ENCODE measurements around the gene POLDIP3. TPM values are rescaled to one million over a fixed set of nuclear protein-coding genes. Genes with fewer than 3 reads are reported as not detected.
"Not testable (repeated sequence)": the region's sequence is repeated elsewhere in the genome, so short reads cannot be mapped to it uniquely, and the experiment has no call there.

Gene POLDIP3
- total RNA-seq, 1 experiment from 2014 or later = 67.6 TPM

GRCh38 chr22:42617155-42617983, 2.7 kb upstream of the POLDIP3 start:
- CTCF ChIA-PET = no interaction called here
- no peaks in the 10 kb centered on the region for H4K20me1 ChIP-seq (ENCODE audit: insufficient read depth)
- H3K79me2 ChIP-seq (ENCODE audit: insufficient read depth, low read length) = peaks cover 20% of the 10 kb centered on the region
- H3K9me3 ChIP-seq (ENCODE audit: control insufficient read depth in 1 of 2, insufficient read depth in 1 of 2, low read depth in 1 of 2, low read length in 2 of 2) = no peaks in the 10 kb centered on the region
- DNase-seq (ENCODE audit: low read depth, low spot score) (no peak), ATAC-seq (no peak)
- POLR2A ChIA-PET = no interaction called here
- H3K4me1 ChIP-seq (ENCODE audit: control insufficient read depth in 1 of 2, insufficient read depth in 2 of 2, low read length in 2 of 2) = peaks cover 33 to 55% of the 10 kb centered on the region in 2 experiments
- BruUV-seq (replicated peaks) = no TSS peak
- no peak overlapping the region for H3K4me2 ChIP-seq (ENCODE audit: low read length)
- TF ChIP-seq EZH2 (IDR thresholded peaks at IDR 0.05) (no peak), POLR2AphosphoS5 (IDR thresholded peaks at IDR 0.05; ENCODE audit: low read depth, low read length) (peak; percentile 49; the same call in 1 of the 2 replicates)
- RAD21 ChIA-PET (ENCODE audit: low non-redundant PET in 1 of 2, low total read pairs in 2 of 2, uncharacterized antibody in 2 of 2, unreplicated experiment in 2 of 2) = no interaction called here
- H3K9ac ChIP-seq (ENCODE audit: low read length) = no peak overlapping the region; the same call in 1 of the 2 replicates
- intact Hi-C loops (cut with micrococcal nuclease) = no loop called here
- no peak overlapping the region for H3K4me3 ChIP-seq (replicated peaks in 1 of 2; ENCODE audit: low read depth in 1 of 2, low read length in 2 of 2)
- no peaks in the 10 kb centered on the region for H3K27me3 ChIP-seq (ENCODE audit: insufficient read depth, low read length)
- H3K27ac ChIP-seq (ENCODE audit: low read depth, low read length) = no peak overlapping the region; the same call in 1 of the 2 replicates
- H3K9me2 ChIP-seq (ENCODE audit: insufficient read depth) = no peaks in the 10 kb centered on the region
- no peak overlapping the region for H2AFZ ChIP-seq (ENCODE audit: low read depth, low read length, poor library complexity, severe bottlenecking)
- peaks cover 0 to 15% of the 10 kb centered on the region in 2 experiments; a peak in 1 of 4 replicates for H3K36me3 ChIP-seq (ENCODE audit: control insufficient read depth in 1 of 2, insufficient read depth in 2 of 2, low read length in 2 of 2)

- peak overlapping the region; percentile 53 for H3K9ac ChIP-seq (ENCODE audit: low read length)
- H4K20me1 ChIP-seq (ENCODE audit: insufficient read depth); intact Hi-C loops (cut with micrococcal nuclease); H3K9me2 ChIP-seq (ENCODE audit: insufficient read depth); ATAC-seq; BruUV-seq (replicated peaks); DNase-seq (ENCODE audit: low read depth, low spot score); H3K9me3 ChIP-seq (ENCODE audit: control insufficient read depth in 1 of 2, insufficient read depth in 1 of 2, low read depth in 1 of 2, low read length in 2 of 2); H2AFZ ChIP-seq (ENCODE audit: low read depth, low read length, poor library complexity, severe bottlenecking); H3K27me3 ChIP-seq (ENCODE audit: insufficient read depth, low read length); RAD21 ChIA-PET (ENCODE audit: low non-redundant PET in 1 of 2, low total read pairs in 2 of 2, uncharacterized antibody in 2 of 2, unreplicated experiment in 2 of 2): not testable (repeated sequence)
- POLR2A ChIA-PET = interaction anchor here (0.6 to 2.4 kb wide), 28 partner anchors 10 to 572 kb away, joined by 3 to 20 read pairs (median 4); partner anchors contain the start of gene ARFGAP3
- peak overlapping the region; percentile 97 for H3K4me2 ChIP-seq (ENCODE audit: low read length)
- H3K36me3 ChIP-seq (ENCODE audit: control insufficient read depth in 1 of 2, insufficient read depth in 2 of 2, low read length in 2 of 2) = peaks cover 3 to 25% of the 10 kb centered on the region in 2 experiments; a peak in 1 of 4 replicates
- CTCF ChIA-PET = interaction anchor here (1.2 kb wide), 1 partner anchor 445 kb away, joined by 3 read pairs; no protein-coding TSS in a partner anchor
- H3K4me3 ChIP-seq (replicated peaks in 1 of 2; ENCODE audit: low read depth in 1 of 2, low read length in 2 of 2) = peak overlapping the region in 1 of 2 experiments; percentile 2; a peak in 1 of 4 replicates
- peaks cover 24 to 46% of the 10 kb centered on the region in 2 experiments for H3K4me1 ChIP-seq (ENCODE audit: control insufficient read depth in 1 of 2, insufficient read depth in 2 of 2, low read length in 2 of 2)
- H3K79me2 ChIP-seq (ENCODE audit: insufficient read depth, low read length) = peaks cover 36% of the 10 kb centered on the region
- peak overlapping the region; percentile 89 for H3K27ac ChIP-seq (ENCODE audit: low read depth, low read length)
These were observed 1.1 kb upstream of the POLDIP3 start for GRCh38 chr22:42615860-42616175.
